HepG2 (cell line): ENCODE results near the gene GFRA1. TPM values are rescaled to one million over a fixed set of nuclear protein-coding genes. Genes with fewer than 3 reads are reported as not detected.

ENCODE experiments used
- ATAC-seq: fragments of 200-7000 bp; cut with Tn5 transposase; 3 replicates; pipeline ENCODE4 v1.9.1; 2020; ENCODE audit warnings: mild to moderate bottlenecking, moderate library complexity
- BruUV-seq: library from RNA; stranded (reverse); fragments of 400-500 nt; replicated peaks from 2 replicates; lab custom pipeline; 2021; lab: Mats Ljungman, UMichigan
- CTCF ChIA-PET: fragments of 300-600 bp; formaldehyde crosslinking; extraction: SDS; loops from one replicate; lab custom pipeline; 2021; ENCODE audit warnings: low total read pairs, inconsistent platforms, low intra/inter-chr PET ratio; lab: Yijun Ruan, JAX
- POLR2A ChIA-PET: fragments of 350-600 bp; sonication (Branson Sonifier 250); formaldehyde crosslinking; loops from one replicate; lab custom pipeline; 2020; ENCODE audit warnings: antibody characterized with exemption, inconsistent platforms; lab: Yijun Ruan, JAX
- DNase-seq: peaks from one replicate; pipeline ENCODE4 v3.0.0-alpha.2; 2015; ENCODE audit warnings: low spot score
- FAIRE-seq: peaks from 3 replicates; lab custom pipeline; 2011; peaks lifted over from hg19 to GRCh38; lab: Jason Lieb, UNC
- H2AFZ ChIP-seq: one replicate; pipeline ENCODE4 v1.6.1; 2011; ENCODE audit warnings: low read length, inconsistent platforms
- H3K27ac ChIP-seq: fragments of 300-600 bp; 3 replicates; pipeline ENCODE4 v1.8.0; 2011; ENCODE audit warnings: mixed run types, mild to moderate bottlenecking, mixed read lengths, low read length, inconsistent platforms; ENCODE audit not compliant: insufficient read depth; ENCODE audit errors: extremely low read length
- H3K27me3 ChIP-seq, 2 experiments: fragments of 200-600 bp in 1 of 2; 2 replicates in 1 of 2; 3 replicates in 1 of 2; pipeline versions ENCODE4 v1.6.0 to v1.8.0; 2011; ENCODE audit warnings: low read length in 2 of 2, mild to moderate bottlenecking in 2 of 2, moderate library complexity in 2 of 2, inconsistent platforms in 1 of 2; ENCODE audit not compliant: insufficient read depth in 2 of 2, control insufficient read depth in 1 of 2
- H3K36me3 ChIP-seq, 2 experiments: fragments of 200-600 bp in 1 of 2; replicated peaks in 1 of 2; 2 replicates in 1 of 2; 3 replicates in 1 of 2; pipeline versions ENCODE4 v1.5.1 to v1.8.0; 2011; ENCODE audit warnings: low read length in 2 of 2, inconsistent platforms in 1 of 2; ENCODE audit not compliant: insufficient read depth in 2 of 2, control insufficient read depth in 1 of 2
- H3K4me1 ChIP-seq: 2 replicates; pipeline ENCODE4 v1.5.1; 2012; ENCODE audit warnings: low read length, inconsistent platforms; ENCODE audit not compliant: insufficient read depth
- H3K4me2 ChIP-seq: 2 replicates; pipeline ENCODE4 v1.6.0; 2011; ENCODE audit warnings: low read depth, low read length, inconsistent platforms
- H3K4me3 ChIP-seq, 3 experiments: fragments of 200-600 bp in 1 of 3; sonication (generic), shearing (Covaris generic) in 1 of 3; replicated peaks in 1 of 3; 2 replicates each; pipeline ENCODE4 v1.5.1; 2011 to 2016; ENCODE audit warnings: low read length in 3 of 3, inconsistent platforms in 2 of 3, low read depth in 2 of 3, mild to moderate bottlenecking in 2 of 3, control low read depth in 1 of 3, mixed read lengths in 1 of 3; ENCODE audit not compliant: insufficient read depth in 1 of 3
- H3K79me2 ChIP-seq: one replicate; pipeline ENCODE4 v1.6.1; 2011; ENCODE audit warnings: low read length, inconsistent platforms; ENCODE audit not compliant: insufficient read depth
- H3K9ac ChIP-seq: 2 replicates; pipeline ENCODE4 v1.6.0; 2011; ENCODE audit warnings: mild to moderate bottlenecking, low read depth, low read length, inconsistent platforms; ENCODE audit not compliant: insufficient read depth
- H3K9me3 ChIP-seq: 2 replicates; pipeline ENCODE4 v1.5.1; 2012; ENCODE audit warnings: mild to moderate bottlenecking, low read length
- H4K20me1 ChIP-seq: 2 replicates; pipeline ENCODE4 v1.6.0; 2011; ENCODE audit warnings: inconsistent platforms, mild to moderate bottlenecking, low read length, moderate library complexity; ENCODE audit not compliant: insufficient read depth
- ATF4 ChIP-seq, 2 experiments: fragments of 450-650 bp in 1 of 2; sonication (generic) in 1 of 2; formaldehyde crosslinking; IDR thresholded peaks; 2 replicates each; pipeline versions ENCODE4 v1.5.0 to v1.8.0; 2020 to 2022; ENCODE audit warnings: mild to moderate bottlenecking in 1 of 2, missing genetic modification reagents in 1 of 2
- BCL6 ChIP-seq: IDR thresholded peaks from 2 replicates; pipeline ENCODE4 v1.6.1; 2016; ENCODE audit warnings: missing genetic modification reagents, missing compliant biosample characterization
- DNMT3B ChIP-seq: conservative IDR thresholded peaks from 2 replicates; pipeline ENCODE4 v1.6.1; 2016; ENCODE audit warnings: missing biosample characterization, control low read depth
- FOXA3 ChIP-seq: IDR thresholded peaks from 2 replicates; pipeline ENCODE4 v1.6.1; 2016; ENCODE audit warnings: missing genetic modification reagents, missing compliant biosample characterization
- FOXP1 ChIP-seq, 2 experiments: fragments of 450-650 bp in 1 of 2; IDR thresholded peaks; 2 replicates each; pipeline ENCODE4 v1.6.1; 2017 to 2018; ENCODE audit warnings: antibody characterized with exemption in 1 of 2
- HES4 ChIP-seq: sonication (generic); formaldehyde crosslinking; IDR thresholded peaks from 2 replicates; pipeline ENCODE4 v1.9.0; 2021; ENCODE audit warnings: mild to moderate bottlenecking, missing genetic modification reagents, borderline replicate concordance
- JARID2 ChIP-seq: sonication (generic); formaldehyde crosslinking; IDR thresholded peaks from 2 replicates; pipeline ENCODE4 v1.8.1; 2023; ENCODE audit warnings: missing genetic modification reagents, inconsistent platforms; ENCODE audit not compliant: insufficient replicate concordance
- JUND ChIP-seq: sonication (generic); formaldehyde crosslinking; IDR thresholded peaks from 2 replicates; pipeline ENCODE4 v1.8.0; 2022; ENCODE audit warnings: mild to moderate bottlenecking, missing genetic modification reagents
- PHF20 ChIP-seq: sonication (generic); formaldehyde crosslinking; IDR thresholded peaks from 2 replicates; pipeline ENCODE4 v1.5.0; 2020; ENCODE audit warnings: mild to moderate bottlenecking, missing genetic modification reagents
- SKI ChIP-seq: fragments of 450-650 bp; IDR thresholded peaks from one replicate; pipeline ENCODE4 v1.6.1; 2018; ENCODE audit warnings: mild to moderate bottlenecking; ENCODE audit not compliant: partially characterized antibody
- SP2 ChIP-seq: sonication (generic); formaldehyde crosslinking; IDR thresholded peaks from 2 replicates; pipeline ENCODE4 v1.5.1; 2020; ENCODE audit warnings: mild to moderate bottlenecking, missing genetic modification reagents
- ZNF569 ChIP-seq: sonication (generic); formaldehyde crosslinking; IDR thresholded peaks from 2 replicates; pipeline ENCODE4 v1.5.0; 2020; ENCODE audit warnings: mild to moderate bottlenecking, missing genetic modification reagents, moderate library complexity, borderline replicate concordance
- ZNF652 ChIP-seq: IDR thresholded peaks from 2 replicates; pipeline ENCODE4 v1.6.1; 2016; ENCODE audit warnings: low read depth, borderline replicate concordance
- ZNF709 ChIP-seq: sonication (generic); formaldehyde crosslinking; IDR thresholded peaks from 2 replicates; pipeline ENCODE4 v1.5.0; 2020; ENCODE audit warnings: mild to moderate bottlenecking, missing genetic modification reagents
- ZNF713 ChIP-seq: sonication (generic); formaldehyde crosslinking; IDR thresholded peaks from 2 replicates; pipeline ENCODE4 v1.4.0; 2020; ENCODE audit warnings: mild to moderate bottlenecking, missing genetic modification reagents
- ZNF724P ChIP-seq: sonication (generic); formaldehyde crosslinking; IDR thresholded peaks from 2 replicates; pipeline ENCODE4 v1.8.0; 2022; ENCODE audit warnings: missing genetic modification reagents, borderline replicate concordance
- ZNF775 ChIP-seq: sonication (generic); formaldehyde crosslinking; IDR thresholded peaks from 2 replicates; pipeline ENCODE4 v1.4.0; 2020; ENCODE audit warnings: missing genetic modification reagents, mild to moderate bottlenecking, moderate library complexity, borderline replicate concordance
- WGBS: methylation state at CpG from one replicate; pipeline ENCODE4 v1.1.6; 2017; ENCODE audit warnings: low lambda C conversion rate; 5-methylcytosine and 5-hydroxymethylcytosine counted together
- in situ Hi-C: cut with HindIII; loops from 2 replicates; pipeline ENCODE4 v1.10.0; 2017; ENCODE audit warnings: low pct_unique_long_range_greater_than_20kb; ENCODE audit not compliant: extremely low pct_ligation_motif_present
- intact Hi-C: fragments of 100-400 bp; cut with micrococcal nuclease; formaldehyde crosslinking; loops from one replicate; pipeline ENCODE4 v1.10.0; 2022; ENCODE audit not compliant: unreplicated experiment
- polyA plus RNA-seq, 8 experiments: library from polyadenylated mRNA; depleted of rRNA in 3 of 8; stranded (reverse) in 7 of 8; unstranded in 1 of 8; fragments of >200 nt; fragmentation: Illumina TruSeq in 4 of 8; extraction: Trizol in 4 of 8; gene quantifications; 2 replicates each; pipeline versions ENCODE4 v1.2.1 to v1.2.3, GENCODE V29; 2011 to 2016; ENCODE audit warnings: low read depth in 4 of 8, missing spikeins in 1 of 8, mixed read lengths in 1 of 8; ENCODE audit not compliant: insufficient read depth in 1 of 8
- total RNA-seq, 5 experiments: library from RNA; depleted of rRNA; stranded (reverse); fragments of >200 nt; fragmentation: Illumina TruSeq; extraction: Trizol; gene quantifications; 2 replicates each; pipeline ENCODE4 v1.2.3, GENCODE V29; 2016; ENCODE audit warnings: low read depth in 1 of 5
- TF ChIP-seq, protein P1 (sequence below), 2 experiments: sonication (generic) in 1 of 2; formaldehyde crosslinking in 1 of 2; IDR thresholded peaks; 2 replicates each; pipeline versions ENCODE4 v1.4.0 to v1.6.1; 2018 to 2020; ENCODE audit warnings: missing genetic modification reagents in 2 of 2, borderline replicate concordance in 1 of 2, low read depth in 1 of 2, mild to moderate bottlenecking in 1 of 2, missing biosample characterization in 1 of 2
- TF ChIP-seq, protein P2 (sequence below): sonication (generic); formaldehyde crosslinking; IDR thresholded peaks from 2 replicates; pipeline ENCODE4 v1.5.1; 2020; ENCODE audit warnings: missing genetic modification reagents, mild to moderate bottlenecking, borderline replicate concordance

Gene GFRA1
- total and polyA plus RNA-seq, 2 of the 13 experiments (the other 11 are each of a cell fraction or from before 2014, with no cell fraction given): not detected

DNA sequence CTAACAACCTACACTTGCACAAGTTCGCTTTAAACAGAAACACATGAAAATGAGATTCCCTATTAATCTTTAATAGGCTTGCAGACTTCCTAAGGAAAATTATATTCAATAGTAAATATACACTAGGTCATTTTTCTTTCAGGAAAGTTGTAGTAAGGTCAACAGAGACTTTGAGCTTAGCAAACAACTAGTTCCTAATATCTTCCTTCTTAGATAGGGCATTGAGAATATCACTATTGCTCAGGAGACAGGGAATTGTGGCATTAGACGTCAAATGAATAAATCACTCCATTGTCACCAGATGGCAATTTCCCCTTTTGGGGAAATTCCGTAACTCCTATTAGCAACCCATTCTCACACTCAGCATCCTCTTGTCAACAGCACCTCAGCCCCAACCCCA, 164.9 kb downstream of the GFRA1 start (continued):
- TF ChIP-seq BCL6 (no peak), ZNF724P (no peak), HES4 (CRISPR knock-in tag) (no peak), PHF20 (CRISPR knock-in tag) (no peak), ZNF709 (CRISPR knock-in tag) (no peak), JUND (no peak), ZNF569 (no peak)

- no peak for DNase-seq
- Histone ChIP-seq H4K20me1 (no peaks in the 10 kb centered on the region), H3K4me2 (no peak overlapping the region), H2AFZ (no peak overlapping the region), H3K9ac (no peak overlapping the region), H3K27me3 (no peaks in the 10 kb centered on the region; a peak in 1 of 5 replicates), H3K4me1 (no peaks in the 10 kb centered on the region), H3K27ac (no peak overlapping the region), H3K36me3 (no peaks in the 10 kb centered on the region), H3K4me3 (no peak overlapping the region), H3K9me3 (no peaks in the 10 kb centered on the region), H3K79me2 (no peaks in the 10 kb centered on the region)
- in situ Hi-C loops (no loop called here), intact Hi-C loops (no loop called here)
- POLR2A ChIA-PET: no interaction called here
- no peak for FAIRE-seq
- WGBS: 26% methylated on average over 5 of the region's 5 CpGs
- no peak for ATAC-seq
- BruUV-seq: no TSS peak
- CTCF ChIA-PET: no interaction called here
- no peak for TF ChIP-seq SP2
- TF ChIP-seq, protein P1, sequence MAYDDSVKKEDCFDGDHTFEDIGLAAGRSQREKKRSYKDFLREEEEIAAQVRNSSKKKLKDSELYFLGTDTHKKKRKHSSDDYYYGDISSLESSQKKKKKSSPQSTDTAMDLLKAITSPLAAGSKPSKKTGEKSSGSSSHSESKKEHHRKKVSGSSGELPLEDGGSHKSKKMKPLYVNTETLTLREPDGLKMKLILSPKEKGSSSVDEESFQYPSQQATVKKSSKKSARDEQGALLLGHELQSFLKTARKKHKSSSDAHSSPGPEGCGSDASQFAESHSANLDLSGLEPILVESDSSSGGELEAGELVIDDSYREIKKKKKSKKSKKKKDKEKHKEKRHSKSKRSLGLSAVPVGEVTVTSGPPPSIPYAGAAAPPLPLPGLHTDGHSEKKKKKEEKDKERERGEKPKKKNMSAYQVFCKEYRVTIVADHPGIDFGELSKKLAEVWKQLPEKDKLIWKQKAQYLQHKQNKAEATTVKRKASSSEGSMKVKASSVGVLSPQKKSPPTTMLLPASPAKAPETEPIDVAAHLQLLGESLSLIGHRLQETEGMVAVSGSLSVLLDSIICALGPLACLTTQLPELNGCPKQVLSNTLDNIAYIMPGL (CRISPR knock-in tag; IDR thresholded peaks at IDR 0.05; ENCODE audit: borderline replicate concordance in 1 of 2, low read depth in 1 of 2): no peak
- TF ChIP-seq ZNF775 (CRISPR knock-in tag): no peak
- no peak for TF ChIP-seq JARID2
- TF ChIP-seq ZNF652 (CRISPR knock-in tag): no peak
- TF ChIP-seq, protein P2, sequence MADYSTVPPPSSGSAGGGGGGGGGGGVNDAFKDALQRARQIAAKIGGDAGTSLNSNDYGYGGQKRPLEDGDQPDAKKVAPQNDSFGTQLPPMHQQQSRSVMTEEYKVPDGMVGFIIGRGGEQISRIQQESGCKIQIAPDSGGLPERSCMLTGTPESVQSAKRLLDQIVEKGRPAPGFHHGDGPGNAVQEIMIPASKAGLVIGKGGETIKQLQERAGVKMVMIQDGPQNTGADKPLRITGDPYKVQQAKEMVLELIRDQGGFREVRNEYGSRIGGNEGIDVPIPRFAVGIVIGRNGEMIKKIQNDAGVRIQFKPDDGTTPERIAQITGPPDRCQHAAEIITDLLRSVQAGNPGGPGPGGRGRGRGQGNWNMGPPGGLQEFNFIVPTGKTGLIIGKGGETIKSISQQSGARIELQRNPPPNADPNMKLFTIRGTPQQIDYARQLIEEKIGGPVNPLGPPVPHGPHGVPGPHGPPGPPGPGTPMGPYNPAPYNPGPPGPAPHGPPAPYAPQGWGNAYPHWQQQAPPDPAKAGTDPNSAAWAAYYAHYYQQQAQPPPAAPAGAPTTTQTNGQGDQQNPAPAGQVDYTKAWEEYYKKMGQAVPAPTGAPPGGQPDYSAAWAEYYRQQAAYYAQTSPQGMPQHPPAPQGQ (CRISPR knock-in tag): no peak
- TF ChIP-seq ZNF713: no peak
- TF ChIP-seq FOXP1 (IDR thresholded peaks at IDR 0.05): no peak
- TF ChIP-seq FOXP1 (CRISPR knock-in tag; IDR thresholded peaks at IDR 0.05): no peak
- no peak for TF ChIP-seq SKI
- no peak for TF ChIP-seq FOXA3 (CRISPR knock-in tag)
- no peak for TF ChIP-seq ATF4 (CRISPR knock-in tag; IDR thresholded peaks at IDR 0.05)
- no peak for TF ChIP-seq DNMT3B (CRISPR knock-in tag)
Observed at GRCh38 chr10:116106611-116107010, 166.4 kb downstream of the GFRA1 start.
